ENCODE results near the gene CDK16.

CDK16 gene

GRCh38 chrX:47182106-47182700 is 36.3 kb upstream of the CDK16 start:
- TF ChIP-seq CTCF (IDR thresholded peaks at IDR 0.05; ENCODE audit: low read depth, low read length, missing control alignments) = no peak
- no peak overlapping the region for H3K4me3 ChIP-seq (ENCODE audit: low read depth, low read length)
- no peak for DNase-seq (ENCODE audit: low read depth)
- in situ Hi-C loops (cut with HindIII; ENCODE audit: low sequenced_read_pairs) = no loop called here

- TF ChIP-seq CTCF (IDR thresholded peaks at IDR 0.05; ENCODE audit: low read depth, low read length, missing control alignments) = no peak
- H3K4me3 ChIP-seq (ENCODE audit: low read depth, low read length) = no peak overlapping the region
- DNase-seq (ENCODE audit: low read depth) = no peak
- in situ Hi-C loops (cut with HindIII; ENCODE audit: low sequenced_read_pairs) = no loop called here
Measured at GRCh38 chrX:47184486-47184885, 34.0 kb upstream of the CDK16 start.

- H3K4me3 ChIP-seq (ENCODE audit: low read depth, low read length) = no peak overlapping the region
- no peak for TF ChIP-seq CTCF (IDR thresholded peaks at IDR 0.05; ENCODE audit: low read depth, low read length, missing control alignments)
- DNase-seq (ENCODE audit: low read depth) = no peak
- in situ Hi-C loops (cut with HindIII; ENCODE audit: low sequenced_read_pairs) = no loop called here
Measured at GRCh38 chrX:47185241-47185640, 33.2 kb upstream of the CDK16 start.

GRCh38 chrX:47186096-47186740 is 32.3 kb upstream of the CDK16 start:
- no peak overlapping the region for H3K4me3 ChIP-seq (ENCODE audit: low read depth, low read length)
- DNase-seq (ENCODE audit: low read depth) = no peak
- in situ Hi-C loops (cut with HindIII; ENCODE audit: low sequenced_read_pairs) = no loop called here
- no peak for TF ChIP-seq CTCF (IDR thresholded peaks at IDR 0.05; ENCODE audit: low read depth, low read length, missing control alignments)

GRCh38 chrX:47187106-47187677 is 31.3 kb upstream of the CDK16 start:
- no peak for DNase-seq (ENCODE audit: low read depth)
- no peak for TF ChIP-seq CTCF (IDR thresholded peaks at IDR 0.05; ENCODE audit: low read depth, low read length, missing control alignments)
- no peak overlapping the region for H3K4me3 ChIP-seq (ENCODE audit: low read depth, low read length)
- in situ Hi-C loops (cut with HindIII; ENCODE audit: low sequenced_read_pairs) = no loop called here

GRCh38 chrX:47189906-47190305 is 28.6 kb upstream of the CDK16 start:
- in situ Hi-C loops (cut with HindIII; ENCODE audit: low sequenced_read_pairs) = no loop called here
- no peak for DNase-seq (ENCODE audit: low read depth)
- no peak overlapping the region for H3K4me3 ChIP-seq (ENCODE audit: low read depth, low read length)
- no peak for TF ChIP-seq CTCF (IDR thresholded peaks at IDR 0.05; ENCODE audit: low read depth, low read length, missing control alignments)

Data from astrocyte of the cerebellum (primary cell).